Middle frontal gyrus (tissue), 1 donor: ENCODE measurements around the gene LARGE1.

ENCODE experiments used
- DNase-seq: peaks from one replicate; pipeline ENCODE4 v3.0.0-alpha.2; 2015; ENCODE audit warnings: low spot score; ENCODE audit errors: extremely low spot score

The LARGE1 gene

GRCh38 chr22:33780531-33781136 lies 139.6 kb downstream of the LARGE1 start:
- DNase-seq, result no peak

GRCh38 chr22:33779243-33779642 lies 141.0 kb downstream of the LARGE1 start:
- no peak for DNase-seq

- DNase-seq, result no peak
Observed at GRCh38 chr22:33776491-33776890, 143.8 kb downstream of the LARGE1 start.

GRCh38 chr22:33774781-33775180 lies 145.5 kb downstream of the LARGE1 start:
- no peak for DNase-seq

- no peak for DNase-seq
Observed at GRCh38 chr22:33772745-33773144, 147.5 kb downstream of the LARGE1 start.

- no peak for DNase-seq
Observed at GRCh38 chr22:33771136-33771535, 149.1 kb downstream of the LARGE1 start.

GRCh38 chr22:33770723-33771122 lies 149.6 kb downstream of the LARGE1 start:
- DNase-seq, result no peak

GRCh38 chr22:33766091-33766490 lies 154.2 kb downstream of the LARGE1 start:
- DNase-seq, result no peak

GRCh38 chr22:33758961-33759360 lies 161.3 kb downstream of the LARGE1 start:
- DNase-seq, result no peak

GRCh38 chr22:33757802-33758483 lies 162.3 kb downstream of the LARGE1 start:
- no peak for DNase-seq

- no peak for DNase-seq
Observed at GRCh38 chr22:33757041-33757801, 163.1 kb downstream of the LARGE1 start.

- no peak for DNase-seq
Observed at GRCh38 chr22:33756508-33756949, 163.7 kb downstream of the LARGE1 start.

GRCh38 chr22:33748714-33749113 lies 171.6 kb downstream of the LARGE1 start:
- no peak for DNase-seq

- DNase-seq, result no peak
Observed at GRCh38 chr22:33747576-33748180, 172.6 kb downstream of the LARGE1 start.

- DNase-seq, result no peak
Observed at GRCh38 chr22:33747029-33747428, 173.2 kb downstream of the LARGE1 start.

GRCh38 chr22:33746501-33746928 lies 173.8 kb downstream of the LARGE1 start:
- DNase-seq, result no peak

GRCh38 chr22:33745501-33745900 lies 174.8 kb downstream of the LARGE1 start:
- DNase-seq, result no peak

- no peak for DNase-seq
Observed at GRCh38 chr22:33743756-33744155, 176.5 kb downstream of the LARGE1 start.

GRCh38 chr22:33741025-33741424 lies 179.3 kb downstream of the LARGE1 start:
- DNase-seq, result no peak

GRCh38 chr22:33739516-33739915 lies 180.8 kb downstream of the LARGE1 start:
- no peak for DNase-seq

GRCh38 chr22:33737662-33738061 lies 182.6 kb downstream of the LARGE1 start:
- DNase-seq, result no peak

- DNase-seq, result no peak
Observed at GRCh38 chr22:33735978-33736377, 184.3 kb downstream of the LARGE1 start.
